ENCODE data around the gene SLC6A13.
"Not testable (repeated sequence)": the region's sequence is repeated elsewhere in the genome, so short reads cannot be mapped to it uniquely, and the experiment has no call there.

Gene SLC6A13

DNA sequence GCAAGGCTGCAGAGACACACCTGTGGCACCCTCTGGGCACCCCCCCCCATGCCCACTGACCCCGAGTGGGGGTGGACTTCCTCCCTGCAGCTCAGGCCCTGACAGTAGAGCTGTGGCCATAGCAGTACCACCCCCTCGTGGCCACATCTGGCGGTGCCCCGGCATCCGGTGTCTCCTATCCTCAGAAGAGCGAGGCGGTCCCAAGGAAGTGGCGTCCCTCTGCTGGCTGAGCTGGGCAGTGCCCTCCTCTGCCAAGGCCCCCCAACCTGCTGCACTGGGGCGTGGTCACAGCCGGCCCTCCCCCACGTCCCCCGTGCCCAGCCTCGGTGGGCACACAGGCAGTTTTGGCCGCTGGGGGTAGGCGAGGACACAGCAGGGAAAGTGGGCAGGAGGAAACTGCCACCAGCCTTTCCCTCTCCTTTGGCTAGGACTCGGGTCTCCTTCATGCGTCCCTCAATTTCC lies 42.7 kb downstream of the SLC6A13 start:
- peaks cover 15% of the 10 kb centered on the region; the same call in 1 of the 2 replicates for H3K4me1 ChIP-seq
- H3K9ac ChIP-seq: no peak overlapping the region
- no peaks in the 10 kb centered on the region for H3K36me3 ChIP-seq
- no peaks in the 10 kb centered on the region for H3K9me3 ChIP-seq
- H4K20me1 ChIP-seq: no peaks in the 10 kb centered on the region
- no peaks in the 10 kb centered on the region for H3K27me3 ChIP-seq
- no peak overlapping the region for H3K4me3 ChIP-seq
- H3K4me2 ChIP-seq: 0 out of 2 replicates have a peak overlapping the region, but pooled peaks have one; percentile 5
- TF ChIP-seq Cebpa-rat (IDR thresholded peaks at IDR 0.05): no peak
- H3K27ac ChIP-seq: no peak overlapping the region

- H3K27ac ChIP-seq: no peak overlapping the region
- H3K9me3 ChIP-seq: no peaks in the 10 kb centered on the region
- H3K4me2 ChIP-seq: no peak overlapping the region
- H3K27me3 ChIP-seq: peaks cover 1% of the 10 kb centered on the region; the same call in 1 of the 2 replicates
- no peaks in the 10 kb centered on the region for H3K36me3 ChIP-seq
- no peak overlapping the region for H3K4me3 ChIP-seq
- H4K20me1 ChIP-seq: no peaks in the 10 kb centered on the region
- H3K9ac ChIP-seq: no peak overlapping the region
- no peak for TF ChIP-seq Cebpa-rat (IDR thresholded peaks at IDR 0.05)
- H3K4me1 ChIP-seq: peaks cover 21% of the 10 kb centered on the region
Observed at GRCh38 chr12:218728-219590, 43.7 kb downstream of the SLC6A13 start.

GRCh38 chr12:218221-218620 lies 44.4 kb downstream of the SLC6A13 start:
- no peak for TF ChIP-seq Cebpa-rat (IDR thresholded peaks at IDR 0.05)
- peaks cover 29% of the 10 kb centered on the region for H3K4me1 ChIP-seq
- H4K20me1 ChIP-seq: no peaks in the 10 kb centered on the region
- H3K27ac ChIP-seq: no peak overlapping the region
- H3K4me3 ChIP-seq: no peak overlapping the region
- H3K9ac ChIP-seq: no peak overlapping the region
- no peaks in the 10 kb centered on the region for H3K9me3 ChIP-seq
- H3K36me3 ChIP-seq: no peaks in the 10 kb centered on the region
- peaks cover 9% of the 10 kb centered on the region; the same call in 1 of the 2 replicates for H3K27me3 ChIP-seq
- H3K4me2 ChIP-seq: no peak overlapping the region

GRCh38 chr12:217029-217428 lies 45.6 kb downstream of the SLC6A13 start:
- H4K20me1 ChIP-seq, H3K36me3 ChIP-seq, H3K9ac ChIP-seq, H3K9me3 ChIP-seq, H3K4me2 ChIP-seq, H3K4me3 ChIP-seq, H3K27ac ChIP-seq: not testable (repeated sequence)
- Histone ChIP-seq H3K27me3 (peaks cover 12% of the 10 kb centered on the region; the same call in 1 of the 2 replicates), H3K4me1 (peaks cover 41% of the 10 kb centered on the region)

- H3K4me1 ChIP-seq: peaks cover 42% of the 10 kb centered on the region
- TF ChIP-seq Cebpa-rat (IDR thresholded peaks at IDR 0.05): no peak
- no peaks in the 10 kb centered on the region for H3K9me3 ChIP-seq
- H3K27ac ChIP-seq: no peak overlapping the region
- peaks cover 12% of the 10 kb centered on the region; the same call in 1 of the 2 replicates for H3K27me3 ChIP-seq
- no peaks in the 10 kb centered on the region for H4K20me1 ChIP-seq
- H3K36me3 ChIP-seq: no peaks in the 10 kb centered on the region
- H3K4me3 ChIP-seq: no peak overlapping the region
- H3K9ac ChIP-seq: no peak overlapping the region
- H3K4me2 ChIP-seq: 0 out of 2 replicates have a peak overlapping the region, but pooled peaks have one; percentile 1
Observed at GRCh38 chr12:215116-215515, 47.5 kb downstream of the SLC6A13 start.

DNA sequence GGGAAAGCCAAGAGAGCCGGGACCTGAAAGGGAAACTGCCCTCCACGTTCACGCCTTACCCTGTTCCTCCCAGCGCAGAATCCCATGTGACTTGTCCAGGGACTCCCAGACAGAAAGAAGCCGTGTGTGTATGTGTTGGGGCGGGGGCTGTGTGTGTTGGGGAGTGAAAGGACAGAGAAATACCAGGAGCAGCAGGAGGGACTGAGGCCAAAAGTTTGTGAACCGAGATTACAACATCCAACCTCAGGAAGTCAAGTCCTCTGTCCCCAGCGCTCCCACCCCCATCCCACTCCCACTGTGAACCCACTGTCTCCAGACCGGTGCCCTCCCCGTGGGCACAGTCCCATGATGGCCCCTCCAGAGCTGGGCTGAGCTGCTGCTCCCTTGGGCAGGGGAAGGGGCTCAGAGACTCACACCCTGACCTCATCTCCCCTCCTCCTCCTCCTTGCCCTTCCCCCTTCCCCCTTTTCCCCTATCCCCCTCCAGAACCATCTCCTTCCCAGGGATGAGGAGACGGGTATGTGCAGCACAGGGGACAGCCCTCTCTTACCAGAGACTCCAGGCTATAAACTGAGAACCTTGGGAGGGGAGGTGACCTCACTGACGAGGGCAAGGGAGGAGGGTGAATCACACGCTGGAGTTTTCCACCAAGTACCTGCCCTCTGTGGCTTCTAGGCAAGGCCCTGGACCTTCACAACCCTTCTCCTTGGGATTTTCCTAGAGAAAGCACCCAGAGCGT lies 48.5 kb downstream of the SLC6A13 start, which contains the start of gene SLC6A12:
SLC6A12 (minus strand) TSS at position 155 of the 739 bp plus-strand sequence. CDS start 4,171 bp downstream, outside the sequence.
- Histone ChIP-seq H3K4me3 (no peak within 1 kb of the TSS), H3K27ac (no peak within 1 kb of the TSS), H3K4me1 (peaks cover 33% of the 10 kb centered on the region), H3K27me3 (peaks cover 12% of the 10 kb centered on the region; the same call in 1 of the 2 replicates), H3K4me2 (peak within 1 kb of the TSS; percentile 64), H3K9ac (no peak within 1 kb of the TSS), H4K20me1 (no peaks in the 10 kb centered on the region), H3K36me3 (no peaks in the 10 kb centered on the region), H3K9me3 (no peaks in the 10 kb centered on the region)
- TF ChIP-seq Cebpa-rat (IDR thresholded peaks at IDR 0.05): no peak

- H3K9ac ChIP-seq: no peak overlapping the region
- no peak overlapping the region for H3K4me3 ChIP-seq
- H3K4me1 ChIP-seq: peaks cover 33% of the 10 kb centered on the region
- H4K20me1 ChIP-seq: no peaks in the 10 kb centered on the region
- H3K36me3 ChIP-seq: no peaks in the 10 kb centered on the region
- H3K9me3 ChIP-seq: no peaks in the 10 kb centered on the region
- peak overlapping the region; percentile 64 for H3K4me2 ChIP-seq
- no peak for TF ChIP-seq Cebpa-rat (IDR thresholded peaks at IDR 0.05)
- H3K27ac ChIP-seq: no peak overlapping the region
- peaks cover 12% of the 10 kb centered on the region; the same call in 1 of the 2 replicates for H3K27me3 ChIP-seq
Observed at GRCh38 chr12:213527-213932, 49.1 kb downstream of the SLC6A13 start.

- H3K36me3 ChIP-seq: no peaks in the 10 kb centered on the region
- no peak overlapping the region for H3K4me3 ChIP-seq
- no peaks in the 10 kb centered on the region for H3K9me3 ChIP-seq
- H3K9ac ChIP-seq: no peak overlapping the region
- peaks cover 33% of the 10 kb centered on the region for H3K4me1 ChIP-seq
- H3K27me3 ChIP-seq: peaks cover 12% of the 10 kb centered on the region; the same call in 1 of the 2 replicates
- H4K20me1 ChIP-seq: no peaks in the 10 kb centered on the region
- no peak overlapping the region for H3K27ac ChIP-seq
- H3K4me2 ChIP-seq: peak overlapping the region; percentile 64
- no peak for TF ChIP-seq Cebpa-rat (IDR thresholded peaks at IDR 0.05)
Observed at GRCh38 chr12:212715-213526, 49.7 kb downstream of the SLC6A13 start.

- TF ChIP-seq Cebpa-rat (IDR thresholded peaks at IDR 0.05): no peak
- Histone ChIP-seq H4K20me1 (no peaks in the 10 kb centered on the region), H3K36me3 (no peaks in the 10 kb centered on the region), H3K27me3 (peaks cover 12% of the 10 kb centered on the region; the same call in 1 of the 2 replicates), H3K9ac (no peak overlapping the region), H3K9me3 (no peaks in the 10 kb centered on the region), H3K4me2 (peak overlapping the region; percentile 64), H3K27ac (no peak overlapping the region), H3K4me1 (peaks cover 33% of the 10 kb centered on the region), H3K4me3 (no peak overlapping the region)
Observed at GRCh38 chr12:212415-212714, 50.3 kb downstream of the SLC6A13 start.
